CD4-positive, alpha-beta T cell (primary cell): ENCODE data around the gene PIP5K1C. TPM values are rescaled to one million over a fixed set of nuclear protein-coding genes. Genes with fewer than 3 reads are reported as not detected.

Source experiments
- ATAC-seq: fragments of 200-7000 bp; cut with Tn5 transposase; one replicate; pipeline ENCODE4 v1.10.0; 2022; ENCODE audit warnings: mild to moderate bottlenecking; ENCODE audit not compliant: poor library complexity
- CTCF ChIA-PET: fragments of 350-600 bp; sonication (Branson Sonifier 250); formaldehyde crosslinking; loops from one replicate; lab custom pipeline; 2021; ENCODE audit warnings: antibody characterized with exemption, inconsistent platforms; lab: Charles Lee
- POLR2A ChIA-PET: fragments of 350-600 bp; sonication (Branson Sonifier 250); formaldehyde crosslinking; loops from one replicate; lab custom pipeline; 2021; ENCODE audit warnings: antibody characterized with exemption, inconsistent platforms; lab: Charles Lee
- DNase-seq, 14 experiments: peaks; one replicate each; pipeline ENCODE4 v3.0.0-alpha.2; 2013 to 2020; ENCODE audit warnings: mixed read lengths in 2 of 14
- H3K27ac ChIP-seq, 2 donors: one replicate each; pipeline versions ENCODE4 v1.5.1 to v1.7.0; 2013; ENCODE audit warnings: low read length in 2 of 2, low read depth in 1 of 2, mild to moderate bottlenecking in 1 of 2
- H3K27me3 ChIP-seq, 2 experiments: 1 replicate in 1 of 2; 2 replicates in 1 of 2; pipeline versions ENCODE4 v1.6.1 to v1.7.0; 2013; ENCODE audit warnings: low read length in 2 of 2, control low read depth in 1 of 2, mild to moderate bottlenecking in 1 of 2, moderate library complexity in 1 of 2; ENCODE audit not compliant: insufficient read depth in 2 of 2, control insufficient read depth in 1 of 2
- H3K36me3 ChIP-seq: one replicate; pipeline ENCODE4 v1.6.1; 2013; ENCODE audit warnings: low read length, control low read depth; ENCODE audit not compliant: insufficient read depth
- H3K4me1 ChIP-seq: one replicate; pipeline ENCODE4 v1.6.1; 2013; ENCODE audit warnings: low read length, control low read depth; ENCODE audit not compliant: insufficient read depth
- H3K4me3 ChIP-seq: one replicate; pipeline ENCODE4 v1.5.1; 2013; ENCODE audit warnings: mild to moderate bottlenecking, low read length, moderate library complexity
- H3K9me3 ChIP-seq, 2 experiments: 1 replicate in 1 of 2; 2 replicates in 1 of 2; pipeline versions ENCODE4 v1.6.1 to v1.7.0; 2013; ENCODE audit warnings: low read length in 2 of 2, mild to moderate bottlenecking in 2 of 2, control low read depth in 1 of 2, moderate library complexity in 1 of 2; ENCODE audit not compliant: control insufficient read depth in 1 of 2, insufficient read depth in 1 of 2
- H3K27ac Mint-ChIP-seq: one replicate; pipeline ENCODE4 v1.8.0; 2020; ENCODE audit warnings: mixed read lengths
- H3K27me3 Mint-ChIP-seq: one replicate; pipeline ENCODE4 v1.8.0; 2021; ENCODE audit warnings: mixed read lengths
- H3K36me3 Mint-ChIP-seq: one replicate; pipeline ENCODE4 v1.8.0; 2021; ENCODE audit warnings: low read depth, mixed read lengths
- H3K4me1 Mint-ChIP-seq: one replicate; pipeline ENCODE4 v1.8.0; 2021; ENCODE audit warnings: low read depth, mixed read lengths
- H3K4me3 Mint-ChIP-seq: one replicate; pipeline ENCODE4 v1.8.0; 2020; ENCODE audit warnings: mild to moderate bottlenecking, mixed read lengths
- H3K9me3 Mint-ChIP-seq: one replicate; pipeline ENCODE4 v1.8.0; 2020; ENCODE audit warnings: mixed read lengths
- CTCF ChIP-seq: fragments of 200-600 bp; IDR thresholded peaks from one replicate; pipeline ENCODE4 v1.8.0; 2022; ENCODE audit warnings: antibody characterized with exemption, mild to moderate bottlenecking
- intact Hi-C, 2 experiments: fragments of 100-400 bp; cut with DNase I in 1 of 2; cut with micrococcal nuclease in 1 of 2; formaldehyde crosslinking; loops; one replicate each; pipeline versions ENCODE4 v1.15.1 to v1.9.0; 2023 to 2025; cut with DNase I, micrococcal nuclease
- total RNA-seq, 174 experiments: library from RNA in 2 of 174; stranded (reverse) in 2 of 174; gene quantifications; one replicate each; pipeline ENCODE4 v1.2.3 and lab custom pipeline; 2021 to 2026

The PIP5K1C gene
- total RNA-seq, 2 experiments from 2014 or later: 14.7 to 15.5 TPM

GRCh38 chr19:3674784-3675543 is 25.3 kb downstream of the PIP5K1C start:
- Mint-ChIP-seq H3K27ac (no peak overlapping the region), H3K4me3 (no peak overlapping the region), H3K4me1 (peaks cover 30% of the 10 kb centered on the region), H3K36me3 (no peaks in the 10 kb centered on the region), H3K27me3 (no peaks in the 10 kb centered on the region), H3K9me3 (no peaks in the 10 kb centered on the region)
- intact Hi-C loops: no loop called here
- no peak for TF ChIP-seq CTCF
- Histone ChIP-seq H3K4me1 (peaks cover 20% of the 10 kb centered on the region), H3K36me3 (no peaks in the 10 kb centered on the region), H3K27ac (no peak overlapping the region), H3K9me3 (no peaks in the 10 kb centered on the region), H3K27me3 (no peaks in the 10 kb centered on the region), H3K4me3 (no peak overlapping the region)
- POLR2A ChIA-PET: interaction anchor here (1.2 kb wide), 1 partner anchor 13 kb away, joined by 5 read pairs; no protein-coding TSS in a partner anchor
- DNase-seq: no peak
- no peak for ATAC-seq
- CTCF ChIA-PET: no interaction called here

- peaks cover 20% of the 10 kb centered on the region for H3K4me1 ChIP-seq
- no peak overlapping the region for H3K4me3 Mint-ChIP-seq
- H3K9me3 ChIP-seq: no peaks in the 10 kb centered on the region
- H3K9me3 Mint-ChIP-seq: no peaks in the 10 kb centered on the region
- no peaks in the 10 kb centered on the region for H3K27me3 ChIP-seq
- ATAC-seq (no peak), DNase-seq (no peak)
- intact Hi-C loops: no loop called here
- peaks cover 30% of the 10 kb centered on the region for H3K4me1 Mint-ChIP-seq
- no peaks in the 10 kb centered on the region for H3K36me3 Mint-ChIP-seq
- TF ChIP-seq CTCF: no peak
- H3K4me3 ChIP-seq: no peak overlapping the region
- ChIA-PET CTCF (no interaction called here), POLR2A (interaction anchor here (1.2 kb wide), 1 partner anchor 14 kb away, joined by 5 read pairs; no protein-coding TSS in a partner anchor)
- H3K36me3 ChIP-seq: no peaks in the 10 kb centered on the region
- H3K27ac Mint-ChIP-seq: no peak overlapping the region
- H3K27ac ChIP-seq: no peak overlapping the region
- no peaks in the 10 kb centered on the region for H3K27me3 Mint-ChIP-seq
Observed at GRCh38 chr19:3673506-3674439, 26.5 kb downstream of the PIP5K1C start.

DNA sequence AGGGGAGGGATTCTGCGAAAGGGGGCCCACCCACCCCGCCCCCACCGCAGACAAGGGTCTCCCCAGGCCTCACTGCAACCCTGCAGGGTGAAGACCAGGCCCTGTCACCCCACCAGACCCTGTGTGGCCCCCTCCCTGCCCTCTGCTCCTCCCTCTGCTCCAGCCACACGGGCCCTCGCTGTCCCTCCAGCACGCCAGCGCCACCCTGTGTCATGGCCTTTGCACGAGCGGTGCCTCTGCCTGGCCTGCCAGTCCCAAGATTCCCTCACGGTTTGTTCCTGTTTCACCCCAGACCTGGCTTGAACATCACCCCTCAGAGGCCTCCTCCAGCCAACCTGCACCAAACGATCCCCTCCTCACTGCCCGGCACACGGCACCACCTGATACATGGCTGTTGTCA is 27.3 kb downstream of the PIP5K1C start:
- intact Hi-C loops: no loop called here
- Mint-ChIP-seq H3K36me3 (no peaks in the 10 kb centered on the region), H3K27ac (no peak overlapping the region), H3K4me3 (no peak overlapping the region), H3K9me3 (no peaks in the 10 kb centered on the region), H3K4me1 (peaks cover 30% of the 10 kb centered on the region), H3K27me3 (no peaks in the 10 kb centered on the region)
- H3K27me3 ChIP-seq: no peaks in the 10 kb centered on the region
- POLR2A ChIA-PET: no interaction called here
- H3K4me1 ChIP-seq: peaks cover 20% of the 10 kb centered on the region
- no peak overlapping the region for H3K4me3 ChIP-seq
- ATAC-seq (no peak), DNase-seq (no peak)
- no peak for TF ChIP-seq CTCF
- no peak overlapping the region for H3K27ac ChIP-seq
- CTCF ChIA-PET: no interaction called here
- H3K9me3 ChIP-seq: no peaks in the 10 kb centered on the region
- no peaks in the 10 kb centered on the region for H3K36me3 ChIP-seq
